B cell (primary cell): Measurements from ENCODE around the gene KCNK7.

Experiments
- CTCF ChIP-seq: fragments of 200-600 bp; IDR thresholded peaks from one replicate; pipeline ENCODE4 v1.8.0; 2022; ENCODE audit warnings: antibody characterized with exemption, mild to moderate bottlenecking
- EZH2 ChIP-seq: IDR thresholded peaks from 2 replicates; pipeline ENCODE4 v1.6.1; 2012; ENCODE audit warnings: borderline replicate concordance, low read depth, mild to moderate bottlenecking, moderate library complexity, low read length; ENCODE audit not compliant: insufficient read depth, poor library complexity, severe bottlenecking

GRCh38 chr11:65584106-65584505 lies 11.5 kb downstream of the KCNK7 start:
- no peak for TF ChIP-seq CTCF
- no peak for TF ChIP-seq EZH2
